B cell (primary cell): Measurements from ENCODE around the gene HOXB3. TPM values are rescaled to one million over a fixed set of nuclear protein-coding genes. Genes with fewer than 3 reads are reported as not detected.

ENCODE experiments used
- ATAC-seq: fragments of 200-7000 bp; cut with Tn5 transposase; one replicate; pipeline ENCODE4 v1.10.0; 2021; ENCODE audit warnings: low read depth, mild to moderate bottlenecking, moderate number of reproducible peaks, moderate library complexity
- CTCF ChIA-PET: fragments of 350-600 bp; sonication (Branson Sonifier 250); formaldehyde crosslinking; loops from one replicate; lab custom pipeline; 2021; ENCODE audit warnings: antibody characterized with exemption, inconsistent platforms; lab: Charles Lee
- POLR2A ChIA-PET: fragments of 350-600 bp; sonication (Branson Sonifier 250); formaldehyde crosslinking; loops from one replicate; lab custom pipeline; 2021; ENCODE audit warnings: antibody characterized with exemption; lab: Charles Lee
- DNase-seq: peaks from one replicate; pipeline ENCODE4 v3.0.0; 2013
- H2AFZ ChIP-seq: 2 replicates; pipeline ENCODE4 v1.6.1; 2012; ENCODE audit warnings: mild to moderate bottlenecking, low read depth, low read length; ENCODE audit not compliant: insufficient read depth, poor library complexity, severe bottlenecking
- H3K27ac ChIP-seq, 2 donors: 1 replicate in 1 of 2; 2 replicates in 1 of 2; pipeline ENCODE4 v1.5.1; 2012 to 2013; ENCODE audit warnings: low read length in 2 of 2, mild to moderate bottlenecking in 2 of 2, moderate library complexity in 1 of 2
- H3K27me3 ChIP-seq, 4 experiments: fragments of 200-600 bp in 1 of 4; sonication (generic) in 1 of 4; replicated peaks in 1 of 4; 1 replicate in 2 of 4; 2 replicates in 2 of 4; pipeline versions ENCODE4 v1.6.1 to v1.7.0; 2013 to 2016; ENCODE audit warnings: low read length in 3 of 4, mild to moderate bottlenecking in 2 of 4, mixed read lengths in 1 of 4, moderate library complexity in 1 of 4; ENCODE audit not compliant: insufficient read depth in 4 of 4, control insufficient read depth in 3 of 4; ENCODE audit errors: control extremely low read depth in 1 of 4
- H3K36me3 ChIP-seq, 2 experiments: replicated peaks in 1 of 2; 1 replicate in 1 of 2; 2 replicates in 1 of 2; pipeline versions ENCODE4 v1.6.1 to v1.7.1; 2013; ENCODE audit warnings: low read length in 1 of 2; ENCODE audit not compliant: insufficient read depth in 2 of 2, control insufficient read depth in 1 of 2; ENCODE audit errors: control extremely low read depth in 1 of 2, extremely low read depth in 1 of 2
- H3K4me1 ChIP-seq, 2 donors: fragments of 200-600 bp in 1 of 2; sonication (generic) in 1 of 2; 1 replicate in 1 of 2; 2 replicates in 1 of 2; pipeline versions ENCODE4 v1.5.1 to v1.6.1; 2013 to 2017; ENCODE audit warnings: low read length in 2 of 2; ENCODE audit not compliant: control insufficient read depth in 2 of 2, insufficient read depth in 2 of 2
- H3K4me2 ChIP-seq: replicated peaks from 2 replicates; pipeline ENCODE3; 2012; ENCODE audit warnings: mild to moderate bottlenecking, low read depth, low read length; ENCODE audit not compliant: poor library complexity, severe bottlenecking
- H3K4me3 ChIP-seq, 5 experiments: fragments of 200-600 bp in 1 of 5; sonication (generic) in 1 of 5; 1 replicate in 3 of 5; 2 replicates in 2 of 5; pipeline versions ENCODE4 v1.5.1 to v1.7.0; 2011 to 2016; ENCODE audit warnings: low read length in 4 of 5, mild to moderate bottlenecking in 4 of 5, low read depth in 2 of 5, control low read depth in 1 of 5, moderate library complexity in 1 of 5; ENCODE audit not compliant: insufficient read depth in 1 of 5; ENCODE audit errors: control extremely low read depth in 1 of 5, extremely low read depth in 1 of 5
- H3K79me2 ChIP-seq: fragments of 200-600 bp; sonication (generic); one replicate; pipeline ENCODE4 v1.6.0; 2016; ENCODE audit warnings: low read length; ENCODE audit not compliant: control insufficient read depth, insufficient read depth
- H3K9ac ChIP-seq: fragments of 200-600 bp; sonication (generic); 2 replicates; pipeline ENCODE4 v1.6.1; 2017; ENCODE audit warnings: mild to moderate bottlenecking, low read length, moderate library complexity
- H3K9me3 ChIP-seq, 3 donors: one replicate each; pipeline versions ENCODE4 v1.6.1 to v1.7.1; 2013; ENCODE audit warnings: low read length in 2 of 3; ENCODE audit not compliant: control insufficient read depth in 2 of 3, insufficient read depth in 1 of 3; ENCODE audit errors: control extremely low read depth in 1 of 3
- H4K20me1 ChIP-seq: 2 replicates; pipeline ENCODE4 v1.6.0; 2012; ENCODE audit warnings: mild to moderate bottlenecking, low read length; ENCODE audit not compliant: insufficient read depth, control insufficient read depth, poor library complexity, severe bottlenecking
- H3K27ac Mint-ChIP-seq: one replicate; pipeline ENCODE4 v1.8.0; 2021; ENCODE audit warnings: mixed read lengths
- H3K27me3 Mint-ChIP-seq: one replicate; pipeline ENCODE4 v1.8.0; 2021; ENCODE audit warnings: mixed read lengths
- H3K4me1 Mint-ChIP-seq: one replicate; pipeline ENCODE4 v1.8.0; 2021; ENCODE audit warnings: mixed read lengths
- H3K4me3 Mint-ChIP-seq: one replicate; pipeline ENCODE4 v1.8.0; 2021; ENCODE audit warnings: mixed read lengths
- H3K9me3 Mint-ChIP-seq: one replicate; pipeline ENCODE4 v1.8.0; 2022; ENCODE audit warnings: mixed read lengths; ENCODE audit not compliant: insufficient read depth
- EZH2 ChIP-seq: IDR thresholded peaks from 2 replicates; pipeline ENCODE4 v1.6.1; 2012; ENCODE audit warnings: borderline replicate concordance, low read depth, mild to moderate bottlenecking, moderate library complexity, low read length; ENCODE audit not compliant: insufficient read depth, poor library complexity, severe bottlenecking
- WGBS: methylation state at CpG from one replicate; pipeline ENCODE4 v1.1.5; 2013; ENCODE audit warnings: missing lambda C conversion rate; ENCODE audit not compliant: insufficient coverage; 5-methylcytosine and 5-hydroxymethylcytosine counted together
- intact Hi-C: fragments of 100-400 bp; cut with micrococcal nuclease; formaldehyde crosslinking; loops from one replicate; pipeline ENCODE4 v1.10.0; 2022
- polyA plus RNA-seq: library from polyadenylated mRNA; depleted of rRNA; stranded (reverse); fragments of >200 nt; gene quantifications from 2 replicates; pipeline ENCODE4 v1.2.3, GENCODE V29; 2012
- total RNA-seq, 2 donors: library from RNA; stranded (reverse); fragments of 120-200 nt in 1 of 2; gene quantifications; 1 replicate in 1 of 2; 2 replicates in 1 of 2; pipeline versions ENCODE4 v1.2.3 to v1.2.4, GENCODE V29; 2013 to 2022
- TF ChIP-seq, protein P1 (sequence below): fragments of 200-600 bp; IDR thresholded peaks from one replicate; pipeline ENCODE4 v1.8.0; 2022; ENCODE audit warnings: antibody characterized with exemption, mild to moderate bottlenecking

The HOXB3 gene
- total and polyA plus RNA-seq, 2 donors (not counting 1 experiment from before 2014, with no cell fraction given), result 3.0 to 4.0 TPM

DNA sequence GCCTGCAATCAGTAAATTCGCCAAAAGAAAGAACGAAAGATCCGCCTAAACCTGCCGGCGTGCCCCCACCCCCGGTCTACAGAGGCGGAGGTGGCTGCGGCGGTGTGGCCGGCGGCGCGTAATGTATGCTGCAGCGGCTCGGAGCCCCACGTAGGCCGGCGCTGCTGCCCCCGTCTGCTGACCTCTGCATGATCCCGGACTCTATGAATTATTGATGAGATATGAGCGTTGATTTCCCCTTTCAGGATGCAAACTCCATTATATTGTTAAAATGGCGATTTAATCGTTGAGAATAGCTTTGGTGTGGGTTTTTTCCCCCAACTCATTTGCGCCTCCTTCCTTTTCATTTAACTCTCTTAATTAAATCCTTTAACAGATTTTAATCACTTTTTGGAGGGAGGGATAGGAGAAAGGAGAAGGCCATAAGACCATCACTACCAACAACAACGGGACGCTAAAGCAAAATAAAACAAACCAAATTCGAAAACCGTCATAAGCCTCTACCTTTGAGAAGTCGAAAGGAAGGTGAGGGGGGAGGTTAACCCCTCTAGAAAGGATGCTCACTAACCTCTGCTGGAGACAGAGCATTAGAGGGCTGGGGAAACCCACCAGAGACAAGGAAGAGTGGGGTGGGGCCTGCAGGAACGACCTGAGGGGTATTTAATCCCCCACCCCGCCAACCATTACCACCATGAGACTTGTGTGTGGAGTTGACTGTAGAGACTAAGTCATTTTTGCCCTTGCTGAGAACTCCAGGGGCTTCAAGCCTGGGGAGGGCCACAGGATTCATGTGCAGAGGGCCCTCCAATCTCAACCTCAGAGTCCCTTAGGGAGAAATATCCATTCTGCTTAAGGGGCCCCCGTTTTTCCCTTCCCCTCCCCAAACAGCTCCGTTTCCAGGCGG lies 3.4 kb downstream of the HOXB3 start:
- Histone ChIP-seq H3K4me3 (peak overlapping the region in 3 of 5 experiments; percentile 59 to 64 (median 59)), H3K79me2 (no peaks in the 10 kb centered on the region), H3K4me2 (peak overlapping the region; percentile 80), H3K27me3 (peaks cover 0 to 99% (median 89%) of the 10 kb centered on the region in 4 experiments), H4K20me1 (peaks cover 4% of the 10 kb centered on the region), H3K9me3 (peaks cover 0 to 14% (median 0%) of the 10 kb centered on the region in 3 donors), H3K4me1 (peaks cover 43 to 57% of the 10 kb centered on the region in 2 donors), H3K9ac (peak overlapping the region; percentile 68), H3K36me3 (no peaks in the 10 kb centered on the region), H2AFZ (peak overlapping the region; percentile 58), H3K27ac (no peak overlapping the region)
- DNase-seq (peak; percentile 61), ATAC-seq (no peak)
- peaks cover 93% of the 10 kb centered on the region for H3K27me3 Mint-ChIP-seq
- H3K4me1 Mint-ChIP-seq, result peaks cover 39% of the 10 kb centered on the region
- intact Hi-C loops, result no loop called here
- peak overlapping the region; percentile 97 for H3K4me3 Mint-ChIP-seq
- POLR2A ChIA-PET, result no interaction called here
- TF ChIP-seq, protein P1, sequence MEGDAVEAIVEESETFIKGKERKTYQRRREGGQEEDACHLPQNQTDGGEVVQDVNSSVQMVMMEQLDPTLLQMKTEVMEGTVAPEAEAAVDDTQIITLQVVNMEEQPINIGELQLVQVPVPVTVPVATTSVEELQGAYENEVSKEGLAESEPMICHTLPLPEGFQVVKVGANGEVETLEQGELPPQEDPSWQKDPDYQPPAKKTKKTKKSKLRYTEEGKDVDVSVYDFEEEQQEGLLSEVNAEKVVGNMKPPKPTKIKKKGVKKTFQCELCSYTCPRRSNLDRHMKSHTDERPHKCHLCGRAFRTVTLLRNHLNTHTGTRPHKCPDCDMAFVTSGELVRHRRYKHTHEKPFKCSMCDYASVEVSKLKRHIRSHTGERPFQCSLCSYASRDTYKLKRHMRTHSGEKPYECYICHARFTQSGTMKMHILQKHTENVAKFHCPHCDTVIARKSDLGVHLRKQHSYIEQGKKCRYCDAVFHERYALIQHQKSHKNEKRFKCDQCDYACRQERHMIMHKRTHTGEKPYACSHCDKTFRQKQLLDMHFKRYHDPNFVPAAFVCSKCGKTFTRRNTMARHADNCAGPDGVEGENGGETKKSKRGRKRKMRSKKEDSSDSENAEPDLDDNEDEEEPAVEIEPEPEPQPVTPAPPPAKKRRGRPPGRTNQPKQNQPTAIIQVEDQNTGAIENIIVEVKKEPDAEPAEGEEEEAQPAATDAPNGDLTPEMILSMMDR, result no peak
- TF ChIP-seq EZH2, result no peak
- 4% methylated on average over 21 of the region's 34 CpGs for WGBS
- H3K9me3 Mint-ChIP-seq, result no peaks in the 10 kb centered on the region
- CTCF ChIA-PET, result interaction anchor here (0.8 to 3.2 kb wide), 6 partner anchors 11 to 278 kb away, joined by 3 to 13 read pairs (median 4); no protein-coding TSS in a partner anchor
- H3K27ac Mint-ChIP-seq, result no peak overlapping the region

DNA sequence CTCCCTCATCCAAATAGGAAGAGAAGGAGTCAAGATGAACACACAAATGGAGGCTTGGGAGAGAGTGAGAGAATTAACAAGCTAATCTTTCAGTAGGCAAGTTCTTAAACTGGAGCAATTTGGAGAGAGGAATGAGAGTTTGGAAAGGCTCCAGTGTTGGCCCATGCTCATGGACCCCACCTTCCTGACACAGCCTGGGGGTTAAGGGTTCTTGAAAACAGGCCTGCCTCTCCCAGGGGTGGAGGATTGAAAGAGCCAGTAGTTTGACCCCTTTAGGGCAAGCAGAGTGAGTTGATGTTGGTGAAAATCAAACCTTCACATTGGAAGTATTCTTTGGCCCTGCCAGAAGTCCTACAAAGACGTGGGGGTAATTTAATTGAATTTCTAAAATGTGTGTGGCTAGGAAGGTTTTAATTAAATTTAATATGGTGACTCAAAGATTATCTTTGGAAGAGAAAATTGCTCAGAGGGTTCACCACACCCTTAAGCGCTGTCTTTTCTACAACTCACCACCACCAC lies 5.8 kb downstream of the HOXB3 start:
- Histone ChIP-seq H3K36me3 (no peaks in the 10 kb centered on the region), H3K4me1 (peaks cover 45 to 57% of the 10 kb centered on the region in 2 donors), H4K20me1 (peaks cover 4% of the 10 kb centered on the region), H3K4me2 (no peak overlapping the region), H3K4me3 (no peak overlapping the region), H2AFZ (no peak overlapping the region), H3K9me3 (peaks cover 0 to 23% (median 0%) of the 10 kb centered on the region in 3 donors), H3K79me2 (no peaks in the 10 kb centered on the region), H3K27ac (no peak overlapping the region), H3K9ac (no peak overlapping the region), H3K27me3 (peaks cover 0 to 99% (median 90%) of the 10 kb centered on the region in 4 experiments)
- TF ChIP-seq, protein P1, result no peak
- no peak for TF ChIP-seq EZH2
- Mint-ChIP-seq H3K4me3 (peak overlapping the region; percentile 97), H3K27me3 (peaks cover 94% of the 10 kb centered on the region), H3K27ac (no peak overlapping the region), H3K4me1 (peaks cover 44% of the 10 kb centered on the region), H3K9me3 (no peaks in the 10 kb centered on the region)
- DNase-seq, result no peak
- intact Hi-C loops, result no loop called here
- POLR2A ChIA-PET, result no interaction called here
- CTCF ChIA-PET, result interaction anchor here (0.9 to 2.2 kb wide), 3 partner anchors 29 to 248 kb away, joined by 4 to 20 read pairs (median 4); no protein-coding TSS in a partner anchor
- ATAC-seq, result no peak
- WGBS, result 80% methylated on average over 1 of the region's 2 CpGs
